ENCODE data around the gene APOL5. TPM values are rescaled to one million over a fixed set of nuclear protein-coding genes. Genes with fewer than 3 reads are reported as not detected.

Gene APOL5
- total RNA-seq, 1 experiment from 2014 or later: not detected

GRCh38 chr22:35687461-35687860 lies 30.2 kb upstream of the APOL5 start:
- BruUV-seq (replicated peaks): no TSS peak
- H3K27ac Mint-ChIP-seq (ENCODE audit: low read depth, unreplicated experiment): no peak overlapping the region
- no peaks in the 10 kb centered on the region for H3K4me1 Mint-ChIP-seq (ENCODE audit: insufficient read depth, unreplicated experiment)
- DNase-seq (ENCODE audit: unreplicated experiment): no peak
- ChIA-PET CTCF (no interaction called here), POLR2A (no interaction called here)
- peaks cover 14% of the 10 kb centered on the region for H3K27me3 Mint-ChIP-seq (ENCODE audit: insufficient read depth, unreplicated experiment)
- TF ChIP-seq CTCF (IDR thresholded peaks at IDR 0.05; ENCODE audit: unreplicated experiment): no peak
- intact Hi-C loops (cut with micrococcal nuclease): no loop called here
- no peak overlapping the region for H3K4me3 Mint-ChIP-seq (ENCODE audit: unreplicated experiment)
- H3K9me3 Mint-ChIP-seq (ENCODE audit: unreplicated experiment): no peaks in the 10 kb centered on the region
- no peaks in the 10 kb centered on the region for H3K36me3 Mint-ChIP-seq (ENCODE audit: insufficient read depth, unreplicated experiment)

GRCh38 chr22:35688913-35689675 lies 28.6 kb upstream of the APOL5 start:
- BruUV-seq (replicated peaks): no TSS peak
- POLR2A ChIA-PET: no interaction called here
- H3K4me1 Mint-ChIP-seq (ENCODE audit: insufficient read depth, unreplicated experiment): no peaks in the 10 kb centered on the region
- H3K4me3 Mint-ChIP-seq (ENCODE audit: unreplicated experiment): no peak overlapping the region
- intact Hi-C loops (cut with micrococcal nuclease): no loop called here
- no peaks in the 10 kb centered on the region for H3K36me3 Mint-ChIP-seq (ENCODE audit: insufficient read depth, unreplicated experiment)
- H3K27me3 Mint-ChIP-seq (ENCODE audit: insufficient read depth, unreplicated experiment): peaks cover under 1% of the 10 kb centered on the region
- H3K27ac Mint-ChIP-seq (ENCODE audit: low read depth, unreplicated experiment): no peak overlapping the region
- TF ChIP-seq CTCF (IDR thresholded peaks at IDR 0.05; ENCODE audit: unreplicated experiment): no peak
- CTCF ChIA-PET: no interaction called here
- no peak for DNase-seq (ENCODE audit: unreplicated experiment)
- H3K9me3 Mint-ChIP-seq (ENCODE audit: unreplicated experiment): no peaks in the 10 kb centered on the region

GRCh38 chr22:35690001-35690400 lies 27.7 kb upstream of the APOL5 start:
- DNase-seq (ENCODE audit: unreplicated experiment): no peak
- no peak overlapping the region for H3K27ac Mint-ChIP-seq (ENCODE audit: low read depth, unreplicated experiment)
- no peaks in the 10 kb centered on the region for H3K36me3 Mint-ChIP-seq (ENCODE audit: insufficient read depth, unreplicated experiment)
- H3K27me3 Mint-ChIP-seq (ENCODE audit: insufficient read depth, unreplicated experiment): no peaks in the 10 kb centered on the region
- H3K4me1 Mint-ChIP-seq (ENCODE audit: insufficient read depth, unreplicated experiment): no peaks in the 10 kb centered on the region
- TF ChIP-seq CTCF (IDR thresholded peaks at IDR 0.05; ENCODE audit: unreplicated experiment): no peak
- intact Hi-C loops (cut with micrococcal nuclease): no loop called here
- H3K4me3 Mint-ChIP-seq (ENCODE audit: unreplicated experiment): no peak overlapping the region
- H3K9me3 Mint-ChIP-seq (ENCODE audit: unreplicated experiment): no peaks in the 10 kb centered on the region
- BruUV-seq (replicated peaks): no TSS peak
- POLR2A ChIA-PET: interaction anchor here (0.8 kb wide), 1 partner anchor 409 kb away, joined by 3 read pairs; no protein-coding TSS in a partner anchor
- CTCF ChIA-PET: interaction anchor here (0.6 kb wide), 3 partner anchors 106 to 610 kb away, joined by 3 read pairs; no protein-coding TSS in a partner anchor

- Mint-ChIP-seq H3K4me1 (ENCODE audit: insufficient read depth, unreplicated experiment) (no peaks in the 10 kb centered on the region), H3K27ac (ENCODE audit: low read depth, unreplicated experiment) (no peak overlapping the region), H3K9me3 (ENCODE audit: unreplicated experiment) (no peaks in the 10 kb centered on the region), H3K27me3 (ENCODE audit: insufficient read depth, unreplicated experiment) (no peaks in the 10 kb centered on the region), H3K36me3 (ENCODE audit: insufficient read depth, unreplicated experiment) (no peaks in the 10 kb centered on the region), H3K4me3 (ENCODE audit: unreplicated experiment) (no peak overlapping the region)
- CTCF ChIA-PET: no interaction called here
- BruUV-seq (replicated peaks): no TSS peak
- TF ChIP-seq CTCF (IDR thresholded peaks at IDR 0.05; ENCODE audit: unreplicated experiment): no peak
- POLR2A ChIA-PET: no interaction called here
- no peak for DNase-seq (ENCODE audit: unreplicated experiment)
- intact Hi-C loops (cut with micrococcal nuclease): no loop called here
Observed at GRCh38 chr22:35695202-35695601, 22.5 kb upstream of the APOL5 start.
